Neutrophil (primary cell): Measurements from ENCODE around the gene SP5.

ENCODE experiments used
- H3K27ac ChIP-seq: fragments of 200-600 bp; sonication (generic); 2 replicates; pipeline ENCODE4 v1.5.1; 2016; ENCODE audit warnings: mild to moderate bottlenecking, moderate library complexity
- H3K27me3 ChIP-seq: fragments of 200-600 bp; sonication (generic); 2 replicates; pipeline ENCODE4 v1.6.0; 2016; ENCODE audit warnings: mild to moderate bottlenecking
- H3K36me3 ChIP-seq: fragments of 200-600 bp; sonication (generic); 2 replicates; pipeline ENCODE4 v1.5.1; 2017
- H3K4me1 ChIP-seq, 2 experiments: fragments of 200-600 bp in 1 of 2; sonication (generic) in 1 of 2; 1 replicate in 1 of 2; 2 replicates in 1 of 2; pipeline versions ENCODE4 v1.5.1 to v1.6.1; 2013 to 2016; ENCODE audit warnings: low read depth in 1 of 2, low read length in 1 of 2, mild to moderate bottlenecking in 1 of 2, moderate library complexity in 1 of 2; ENCODE audit not compliant: control insufficient read depth in 1 of 2, insufficient read depth in 1 of 2
- H3K4me3 ChIP-seq, 2 experiments: fragments of 200-600 bp in 1 of 2; sonication (generic) in 1 of 2; 1 replicate in 1 of 2; 2 replicates in 1 of 2; pipeline ENCODE4 v1.5.1; 2013 to 2016; ENCODE audit warnings: low read depth in 1 of 2, low read length in 1 of 2, mild to moderate bottlenecking in 1 of 2, moderate library complexity in 1 of 2
- H3K9me3 ChIP-seq: fragments of 200-600 bp; sonication (generic); 2 replicates; pipeline ENCODE4 v1.5.1; 2016
- TF ChIP-seq, protein P1 (sequence below): fragments of 200-600 bp; sonication (generic); IDR thresholded peaks from 2 replicates; pipeline ENCODE4 v1.5.1; 2016; ENCODE audit warnings: antibody characterized with exemption

Gene SP5

DNA sequence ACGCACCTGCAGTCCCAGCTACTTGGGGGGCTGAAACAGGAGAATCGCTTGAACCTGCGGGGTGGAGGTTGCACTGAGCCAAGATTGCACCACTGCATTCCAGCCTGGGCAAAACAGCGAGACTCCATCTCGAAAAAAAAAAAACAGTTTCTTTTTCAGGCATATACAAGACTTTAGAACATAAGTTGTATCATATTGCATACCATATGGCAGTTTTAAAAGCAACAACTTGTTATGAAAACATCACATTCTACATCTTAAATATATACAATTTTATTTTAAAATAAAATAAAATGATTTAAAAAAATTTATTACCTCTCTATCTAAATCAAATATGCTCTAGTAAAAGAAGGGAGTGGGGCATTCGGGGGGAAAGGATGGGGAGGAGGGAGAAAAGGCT is 39.4 kb upstream of the SP5 start:
- H3K9me3 ChIP-seq: no peaks in the 10 kb centered on the region
- no peak overlapping the region for H3K27ac ChIP-seq
- no peak overlapping the region for H3K4me3 ChIP-seq
- TF ChIP-seq, protein P1, sequence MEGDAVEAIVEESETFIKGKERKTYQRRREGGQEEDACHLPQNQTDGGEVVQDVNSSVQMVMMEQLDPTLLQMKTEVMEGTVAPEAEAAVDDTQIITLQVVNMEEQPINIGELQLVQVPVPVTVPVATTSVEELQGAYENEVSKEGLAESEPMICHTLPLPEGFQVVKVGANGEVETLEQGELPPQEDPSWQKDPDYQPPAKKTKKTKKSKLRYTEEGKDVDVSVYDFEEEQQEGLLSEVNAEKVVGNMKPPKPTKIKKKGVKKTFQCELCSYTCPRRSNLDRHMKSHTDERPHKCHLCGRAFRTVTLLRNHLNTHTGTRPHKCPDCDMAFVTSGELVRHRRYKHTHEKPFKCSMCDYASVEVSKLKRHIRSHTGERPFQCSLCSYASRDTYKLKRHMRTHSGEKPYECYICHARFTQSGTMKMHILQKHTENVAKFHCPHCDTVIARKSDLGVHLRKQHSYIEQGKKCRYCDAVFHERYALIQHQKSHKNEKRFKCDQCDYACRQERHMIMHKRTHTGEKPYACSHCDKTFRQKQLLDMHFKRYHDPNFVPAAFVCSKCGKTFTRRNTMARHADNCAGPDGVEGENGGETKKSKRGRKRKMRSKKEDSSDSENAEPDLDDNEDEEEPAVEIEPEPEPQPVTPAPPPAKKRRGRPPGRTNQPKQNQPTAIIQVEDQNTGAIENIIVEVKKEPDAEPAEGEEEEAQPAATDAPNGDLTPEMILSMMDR: no peak
- no peaks in the 10 kb centered on the region for H3K4me1 ChIP-seq
- H3K27me3 ChIP-seq: peaks cover 35% of the 10 kb centered on the region
- H3K36me3 ChIP-seq: no peaks in the 10 kb centered on the region

DNA sequence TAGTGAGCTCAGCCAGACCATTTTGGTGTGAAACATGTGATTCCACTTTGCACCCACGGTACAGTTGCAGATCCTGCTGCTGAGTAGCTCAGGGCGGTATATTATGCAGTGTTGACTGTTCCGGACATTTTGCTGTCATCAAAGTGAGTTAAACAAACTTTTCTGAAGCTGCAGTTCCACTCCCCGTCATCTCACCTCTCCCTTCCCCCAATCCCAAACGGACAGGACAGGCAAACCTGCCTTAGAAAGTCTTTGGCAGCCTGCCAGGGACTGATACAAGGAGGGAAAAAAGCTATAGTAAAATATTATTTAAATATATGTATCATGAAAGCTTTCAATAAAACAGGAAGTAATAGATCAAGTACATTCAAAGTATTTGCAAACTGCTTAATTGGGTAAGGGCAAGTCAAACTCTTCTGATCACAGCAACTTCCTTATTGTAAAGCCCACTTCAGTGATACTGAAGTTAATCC is 35.5 kb upstream of the SP5 start:
- Histone ChIP-seq H3K36me3 (no peaks in the 10 kb centered on the region), H3K27ac (no peak overlapping the region), H3K4me3 (no peak overlapping the region), H3K27me3 (peaks cover 19% of the 10 kb centered on the region), H3K9me3 (no peaks in the 10 kb centered on the region), H3K4me1 (no peaks in the 10 kb centered on the region)
- TF ChIP-seq, protein P1: no peak

DNA sequence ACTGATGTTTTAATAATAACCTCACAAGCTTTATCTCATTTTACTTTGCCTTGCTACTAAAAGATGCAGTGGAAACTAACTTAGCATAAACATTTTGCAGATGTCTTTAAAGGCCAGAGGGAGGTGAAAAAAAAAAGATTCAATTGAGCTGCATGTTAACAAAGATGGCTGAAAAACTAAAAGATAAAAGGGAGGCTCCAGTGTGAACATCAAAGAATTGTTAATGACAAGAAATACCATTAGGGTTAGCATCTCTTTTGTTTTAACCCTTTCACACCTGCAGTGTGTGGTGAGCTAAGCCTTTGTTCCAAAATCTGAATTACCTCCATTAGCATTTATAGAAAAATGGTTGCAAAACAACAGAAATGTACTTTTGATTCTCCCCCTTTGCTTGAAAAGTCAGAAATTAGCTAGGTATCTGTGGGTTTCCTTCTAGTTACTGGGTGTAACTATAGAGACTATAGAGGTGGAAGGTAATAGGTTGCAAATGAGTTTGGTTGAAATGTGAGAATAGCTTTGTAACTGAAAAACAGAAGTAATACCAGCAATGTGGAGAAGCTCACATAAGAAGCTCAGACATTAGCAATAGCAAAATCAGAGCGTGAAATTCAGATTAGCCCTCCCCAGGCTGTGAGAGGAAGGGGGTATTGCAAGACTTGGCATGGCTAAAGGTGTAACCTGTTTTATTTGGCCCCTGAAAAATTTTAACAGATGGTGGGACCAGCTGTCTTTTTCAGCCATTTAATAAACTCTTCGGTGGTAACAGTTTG is 34.8 kb upstream of the SP5 start:
- Histone ChIP-seq H3K27ac (no peak overlapping the region), H3K27me3 (peaks cover 17% of the 10 kb centered on the region), H3K4me1 (no peaks in the 10 kb centered on the region), H3K4me3 (no peak overlapping the region), H3K36me3 (no peaks in the 10 kb centered on the region), H3K9me3 (no peaks in the 10 kb centered on the region)
- TF ChIP-seq, protein P1: no peak

DNA sequence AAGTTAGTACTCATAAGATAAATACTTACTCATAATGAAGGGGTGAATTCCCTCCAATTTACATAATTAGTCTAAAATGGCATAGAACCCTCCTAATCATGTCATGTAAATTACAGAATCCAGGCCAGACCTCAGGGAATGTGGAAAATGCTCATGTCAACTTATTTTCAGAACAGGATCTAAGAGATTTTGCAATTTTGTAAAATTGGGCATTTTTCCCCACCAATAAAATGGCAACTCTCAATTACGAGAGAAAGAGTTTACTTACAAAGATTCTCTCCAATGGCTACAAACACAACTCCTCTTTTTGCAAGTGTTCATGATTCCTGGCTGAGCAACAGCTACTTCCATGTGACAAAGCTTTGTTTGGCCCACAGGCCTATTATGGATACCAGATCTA is 33.8 kb upstream of the SP5 start:
- Histone ChIP-seq H3K9me3 (no peaks in the 10 kb centered on the region), H3K27ac (no peak overlapping the region), H3K4me3 (no peak overlapping the region), H3K36me3 (no peaks in the 10 kb centered on the region), H3K27me3 (peaks cover 20% of the 10 kb centered on the region), H3K4me1 (no peaks in the 10 kb centered on the region)
- TF ChIP-seq, protein P1: no peak

DNA sequence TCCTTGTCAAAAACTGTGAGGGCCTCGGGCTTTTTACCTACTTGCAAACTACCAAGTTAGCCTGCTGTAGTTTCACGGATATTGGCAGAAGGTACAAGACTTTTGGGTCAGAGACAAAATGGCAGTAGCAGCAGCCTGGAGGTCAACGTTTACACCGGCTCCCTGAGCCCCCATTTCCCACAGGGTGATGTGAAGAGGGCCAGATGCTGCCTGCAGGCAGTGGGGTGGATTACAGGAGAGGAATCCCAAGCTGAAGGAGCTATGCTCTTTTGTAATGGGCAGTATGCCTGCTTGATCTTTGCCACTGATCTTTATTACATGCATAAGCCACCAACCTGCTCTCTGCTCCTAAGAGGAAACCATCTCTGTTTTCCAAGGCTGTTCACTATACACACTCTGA is 29.5 kb upstream of the SP5 start:
- Histone ChIP-seq H3K4me1 (no peaks in the 10 kb centered on the region), H3K27me3 (peaks cover 13% of the 10 kb centered on the region), H3K27ac (no peak overlapping the region), H3K36me3 (no peaks in the 10 kb centered on the region), H3K9me3 (no peaks in the 10 kb centered on the region), H3K4me3 (no peak overlapping the region)
- TF ChIP-seq, protein P1: no peak
